ENCODE results near the gene DAB1.

DAB1 gene

GRCh38 chr1:56966698-56966999, 457.2 kb downstream of the DAB1 start:
- DNase-seq, result no peak

- no peak for DNase-seq
Measured at GRCh38 chr1:56965916-56966697, 457.8 kb downstream of the DAB1 start, which contains the start of gene C8B. Gene C8B, minus strand, starts transcription at chr1:56966015. Its CDS starts 67 bp downstream, at chr1:56965948.

- no peak for DNase-seq
Measured at GRCh38 chr1:56965191-56965590, 458.7 kb downstream of the DAB1 start.

GRCh38 chr1:56964349-56965017, 459.4 kb downstream of the DAB1 start:
- no peak for DNase-seq

- no peak for DNase-seq
Measured at GRCh38 chr1:56963667-56964066, 460.2 kb downstream of the DAB1 start.

- no peak for DNase-seq
Measured at GRCh38 chr1:56961426-56961825, 462.4 kb downstream of the DAB1 start.

- DNase-seq, result no peak
Measured at GRCh38 chr1:56958526-56958925, 465.3 kb downstream of the DAB1 start.

- no peak for DNase-seq
Measured at GRCh38 chr1:56957931-56958330, 465.9 kb downstream of the DAB1 start.

- no peak for DNase-seq
Measured at GRCh38 chr1:56954664-56955063, 469.2 kb downstream of the DAB1 start.

- no peak for DNase-seq
Measured at GRCh38 chr1:56953386-56953785, 470.5 kb downstream of the DAB1 start.

GRCh38 chr1:56952501-56952900, 471.4 kb downstream of the DAB1 start:
- no peak for DNase-seq

- DNase-seq, result no peak
Measured at GRCh38 chr1:56948403-56949023, 475.3 kb downstream of the DAB1 start.
